Measurements from ENCODE around the gene RAMP2. TPM values are rescaled to one million over a fixed set of nuclear protein-coding genes. Genes with fewer than 3 reads are reported as not detected.
"Not testable (repeated sequence)": the region's sequence is repeated elsewhere in the genome, so short reads cannot be mapped to it uniquely, and the experiment has no call there.

Gene RAMP2, protein sequence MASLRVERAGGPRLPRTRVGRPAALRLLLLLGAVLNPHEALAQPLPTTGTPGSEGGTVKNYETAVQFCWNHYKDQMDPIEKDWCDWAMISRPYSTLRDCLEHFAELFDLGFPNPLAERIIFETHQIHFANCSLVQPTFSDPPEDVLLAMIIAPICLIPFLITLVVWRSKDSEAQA
- total RNA-seq, result 38.2 TPM
- long read RNA-seq, transcript RAMP2-201 (4 exons, 780 nt), result major isoform, 13 of 16 reads
- long read RNA-seq, partial matches to known transcripts, result 3 of 16 reads
- long read RNA-seq, other reads (novel, unspliced or antisense), result 0 of 16 reads

DNA sequence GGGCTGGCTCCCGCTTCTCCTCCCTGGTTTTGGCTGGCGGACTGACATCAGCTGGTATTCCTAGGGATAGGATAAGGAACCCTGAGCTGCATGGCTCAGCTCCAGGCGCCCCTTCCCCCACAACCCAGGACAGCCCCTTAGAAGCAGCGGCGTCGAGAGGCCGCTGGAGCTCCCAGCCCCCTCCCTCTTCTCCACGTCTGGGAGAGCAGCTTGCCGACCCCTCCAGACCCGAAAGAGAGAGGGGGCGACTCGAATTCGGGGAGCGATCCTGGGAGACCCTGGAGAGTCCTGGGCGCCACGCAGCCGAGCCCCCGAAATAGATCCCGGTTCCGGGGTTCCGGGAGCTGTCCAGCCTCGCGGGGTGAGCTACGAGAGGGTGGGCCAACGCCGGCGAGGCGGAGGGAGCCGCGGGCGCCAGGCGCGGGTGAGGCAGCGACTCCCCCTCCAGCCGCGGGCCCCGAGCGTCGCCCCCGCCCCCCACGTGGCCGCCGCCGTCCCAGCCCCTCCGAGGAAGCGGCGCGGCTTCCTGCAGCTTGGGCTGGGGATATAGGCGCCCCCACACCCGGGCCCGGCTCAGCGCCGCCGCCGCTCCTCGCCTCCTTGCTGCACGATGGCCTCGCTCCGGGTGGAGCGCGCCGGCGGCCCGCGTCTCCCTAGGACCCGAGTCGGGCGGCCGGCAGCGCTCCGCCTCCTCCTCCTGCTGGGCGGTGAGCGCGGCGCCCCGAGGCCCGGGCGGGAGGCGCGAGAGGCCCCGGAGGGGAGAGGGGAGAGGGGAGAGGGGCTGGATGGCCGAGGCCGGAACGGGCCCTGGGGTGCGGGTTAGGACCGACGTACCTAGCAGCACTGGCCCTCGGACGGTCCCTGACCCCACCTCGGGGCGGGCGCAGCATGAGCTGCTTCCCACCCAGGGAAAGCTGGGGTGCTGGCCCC is at the start of gene RAMP2:
TSS of gene RAMP2 (plus strand) at position 576 of the 930 bp plus-strand sequence. CDS start at position 611, 35 bp downstream.
- peak; percentile 60 for ATAC-seq (ENCODE audit: poor library complexity)
- intact Hi-C loops (cut with DNase I), result loop anchor here (10.0 kb wide), 1 partner anchor 176 kb away; no protein-coding TSS in a partner anchor

DNA sequence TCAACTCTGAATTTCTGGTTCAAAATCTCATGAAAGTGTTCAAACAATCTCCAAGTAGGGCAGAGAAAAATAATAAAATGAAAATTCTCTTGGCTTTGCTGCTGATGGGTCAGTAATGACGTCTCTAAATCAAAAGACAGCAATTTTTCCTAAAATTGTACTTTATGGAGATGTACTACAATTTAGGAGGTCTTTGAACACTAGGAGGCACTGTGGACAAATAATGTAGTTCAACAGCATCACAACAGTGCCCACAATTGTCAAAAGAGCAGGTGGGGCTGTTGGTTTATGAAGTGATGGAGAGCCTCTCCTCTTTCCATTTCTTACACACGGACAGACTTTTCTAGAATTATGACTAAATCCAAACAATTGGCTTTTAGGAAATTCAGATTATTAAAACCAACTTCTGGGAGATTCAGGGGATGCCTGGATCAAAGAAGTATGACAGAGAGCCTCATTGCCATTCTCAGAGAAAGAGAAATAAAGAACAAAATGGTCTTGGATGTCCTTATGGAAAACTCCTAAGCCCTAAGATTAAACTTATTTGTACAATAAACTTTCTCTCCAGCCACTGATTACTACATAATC is 39.9 kb upstream of the RAMP2 start:
- no peak for DNase-seq
- ATAC-seq (ENCODE audit: poor library complexity), result peak; percentile 90

More for the DNA sequence above, at the start of gene RAMP2:
- DNase-seq, result peak; percentile 59

DNA sequence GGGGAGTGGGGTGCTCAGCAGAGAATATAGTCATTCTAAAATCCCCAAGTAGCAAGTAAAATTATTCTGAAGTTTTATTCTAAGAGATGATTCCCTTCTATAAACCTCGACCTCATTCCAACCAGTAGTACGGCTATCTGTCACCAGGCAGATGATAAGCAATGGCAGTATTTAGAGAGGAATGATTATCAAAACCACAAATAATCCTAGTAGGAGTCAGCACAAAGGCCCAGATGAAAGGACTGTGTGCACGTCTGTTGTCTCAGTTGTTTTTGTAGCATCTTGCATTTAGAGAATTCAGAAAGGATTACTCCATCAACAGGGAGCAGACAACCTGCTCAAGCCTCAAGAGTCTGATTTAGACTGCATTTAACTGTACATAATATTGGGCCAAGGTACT is 37.4 kb upstream of the RAMP2 start:
- ATAC-seq (ENCODE audit: poor library complexity) (no peak), DNase-seq (no peak)
- intact Hi-C loops (cut with DNase I), result no loop called here

More for the DNA sequence above, 39.9 kb upstream of the RAMP2 start:
- intact Hi-C loops (cut with DNase I), result loop anchor here (2.0 kb wide), 1 partner anchor 42 kb away; no protein-coding TSS in a partner anchor

DNA sequence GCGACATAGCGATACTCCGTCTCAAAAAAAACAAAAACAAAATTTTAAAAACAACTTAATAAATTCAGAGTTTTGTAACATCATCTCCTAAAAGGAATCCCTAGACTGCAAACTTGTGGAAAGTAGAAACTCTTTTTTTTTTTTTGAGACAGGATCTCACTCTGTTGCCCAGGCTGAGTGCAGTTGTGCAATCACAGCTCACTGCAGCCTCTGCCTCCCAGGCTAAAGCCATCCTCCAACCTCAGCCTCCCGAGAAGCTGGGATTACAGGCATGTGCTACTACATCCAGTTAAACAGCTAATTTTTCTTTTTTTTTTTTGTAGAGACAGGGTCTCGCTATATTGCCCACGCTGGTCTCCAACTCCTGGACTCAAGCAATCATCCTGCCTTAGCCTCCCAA is 35.9 kb upstream of the RAMP2 start:
- ATAC-seq (ENCODE audit: poor library complexity), result no peak
- intact Hi-C loops (cut with DNase I), result no loop called here
- DNase-seq, result no peak

DNA sequence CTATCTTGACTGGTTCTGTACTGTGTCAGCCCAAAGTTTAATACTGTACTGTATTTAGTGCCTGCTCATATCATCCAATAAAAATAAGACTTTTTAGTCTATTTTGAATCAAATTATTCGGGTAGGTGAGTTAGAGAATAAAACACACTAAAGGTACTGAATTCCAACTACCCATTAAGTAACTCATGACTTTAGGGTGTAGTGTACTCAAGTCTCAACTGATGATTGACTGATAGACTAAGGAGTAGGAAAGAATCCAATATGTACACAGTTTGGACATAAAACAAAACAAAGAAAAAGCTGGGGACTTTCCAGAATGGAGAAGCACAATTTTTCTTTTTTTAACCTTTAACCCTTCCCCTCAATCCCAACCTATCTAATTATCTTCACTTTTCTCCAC is 20.3 kb upstream of the RAMP2 start:
- DNase-seq (no peak), ATAC-seq (ENCODE audit: poor library complexity) (no peak)
- intact Hi-C loops (cut with DNase I), result no loop called here

DNA sequence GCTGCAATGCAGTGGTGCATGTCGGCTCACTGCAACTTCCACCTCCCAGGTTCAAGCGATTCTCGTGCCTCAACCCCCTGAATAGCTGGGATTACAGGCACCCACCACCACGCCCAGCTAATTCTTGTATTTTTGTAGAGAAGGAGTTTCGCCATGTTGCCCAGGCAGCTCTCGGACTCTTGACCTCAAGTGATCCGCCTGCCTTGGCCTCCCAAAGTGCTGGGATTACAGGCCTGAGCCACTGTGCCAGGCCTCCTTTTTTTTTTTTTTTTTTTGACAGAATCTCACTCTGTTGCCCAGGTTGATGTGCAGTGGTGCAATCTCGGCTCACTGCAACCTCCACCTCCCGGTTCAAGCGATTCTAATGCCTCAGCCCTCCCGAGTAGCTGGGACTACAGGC is 18.1 kb upstream of the RAMP2 start:
- ATAC-seq (ENCODE audit: poor library complexity); intact Hi-C loops (cut with DNase I); DNase-seq: not testable (repeated sequence)

DNA sequence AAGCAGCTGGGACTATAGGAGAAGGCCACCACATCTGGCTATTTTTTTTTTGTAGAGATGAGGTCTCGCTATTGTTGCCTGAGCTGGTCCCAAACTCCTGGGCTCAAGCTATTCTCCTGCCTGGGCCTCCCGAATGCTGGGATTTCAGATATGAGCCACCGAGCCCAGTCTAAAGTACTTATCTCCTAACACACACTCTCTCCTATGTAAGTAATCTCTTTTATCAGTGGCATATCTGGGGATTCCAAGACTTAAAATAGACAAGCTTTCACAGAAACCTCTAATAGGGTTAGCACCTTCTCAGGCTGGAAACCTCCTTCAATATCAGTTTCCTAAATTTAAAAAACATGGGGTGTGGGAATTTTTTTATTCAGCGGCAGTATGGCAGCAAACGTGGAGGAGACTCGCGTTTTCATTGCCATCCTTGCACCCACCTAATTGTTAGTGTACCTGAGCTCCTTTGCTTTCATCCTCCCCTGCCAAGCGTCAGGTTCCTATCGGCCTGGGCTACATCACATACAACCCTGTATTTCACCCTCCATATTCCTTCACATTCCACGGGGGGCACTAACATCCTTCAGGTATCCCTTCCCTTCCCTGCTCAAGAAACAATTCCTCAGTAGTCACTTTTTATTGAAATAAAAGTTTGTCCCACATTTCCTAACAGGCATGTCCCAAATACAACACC is 17.3 kb upstream of the RAMP2 start:
- DNase-seq (no peak), ATAC-seq (ENCODE audit: poor library complexity) (no peak)
- intact Hi-C loops (cut with DNase I), result no loop called here

DNA sequence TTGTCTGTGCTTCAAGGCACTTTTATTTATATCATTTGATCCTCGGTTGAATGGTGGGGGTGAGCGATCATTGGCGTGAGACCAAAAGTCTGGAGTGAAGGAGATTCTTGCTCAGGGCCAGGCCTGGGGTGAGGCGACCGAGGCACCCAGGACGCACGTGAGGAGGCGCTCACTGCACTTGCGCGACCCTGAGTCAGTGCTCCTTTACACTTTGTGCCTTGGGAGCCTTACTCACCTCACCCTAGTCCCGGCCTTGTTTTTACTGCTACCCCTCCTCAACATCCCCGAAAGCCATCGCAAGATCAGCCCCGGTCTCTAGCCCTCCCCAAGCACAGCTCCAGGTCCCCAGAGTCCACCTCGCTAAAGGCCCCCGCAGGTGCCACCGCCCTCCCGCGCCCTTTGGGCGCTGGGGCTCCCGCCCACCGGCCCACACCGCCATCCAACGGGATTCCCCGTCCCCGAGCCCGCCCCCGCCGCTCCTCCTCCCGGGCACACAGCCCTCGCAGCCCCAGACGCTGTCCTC is 16.7 kb upstream of the RAMP2 start:
- intact Hi-C loops (cut with DNase I), result no loop called here
- ATAC-seq (ENCODE audit: poor library complexity), result peak; percentile 89
- DNase-seq, result peak; percentile 88

DNA sequence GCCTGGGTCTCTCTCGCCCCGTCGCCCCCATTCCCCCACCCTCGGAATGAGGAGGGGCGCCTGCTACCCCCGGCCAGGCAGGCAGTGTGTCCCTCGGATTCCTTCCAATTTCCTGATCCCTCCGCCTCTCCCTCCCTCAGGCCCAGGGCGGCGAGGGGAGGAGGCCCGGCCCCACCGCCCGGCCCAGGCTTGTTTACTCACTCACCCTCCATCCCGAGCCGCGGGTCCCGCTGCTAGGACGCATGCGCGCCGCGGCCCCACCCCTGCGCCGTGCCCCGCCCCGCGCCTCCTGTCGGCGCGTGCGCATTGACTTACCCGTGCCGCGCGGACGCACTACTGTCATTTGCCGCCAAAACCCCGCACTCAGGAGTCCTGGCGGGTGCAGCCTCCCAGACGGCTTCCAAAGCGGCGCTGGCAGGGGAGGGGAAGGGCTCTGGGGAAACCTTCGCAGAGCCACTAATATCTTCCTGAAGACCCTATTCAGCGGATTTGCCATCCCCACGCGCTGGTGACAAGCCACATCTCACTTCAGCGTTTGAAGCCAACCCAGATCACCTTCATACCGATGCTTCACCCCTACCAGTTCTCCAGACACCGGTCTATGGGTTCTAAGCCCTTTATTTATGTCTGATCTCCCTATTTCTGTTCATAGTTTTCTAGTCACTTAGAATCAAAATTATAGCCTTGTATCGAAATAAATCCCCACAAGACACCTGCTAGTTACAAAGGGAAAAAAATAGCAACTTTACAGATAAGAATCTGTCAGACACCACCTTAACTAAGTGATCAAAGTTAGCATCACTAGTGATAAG is 16.0 kb upstream of the RAMP2 start, which contains the start of gene EZH1:
TSS of gene EZH1 (minus strand) at position 235 of the 812 bp plus-strand sequence. CDS start 16,099 bp downstream, outside the sequence.
- DNase-seq, result peak; percentile 94
- intact Hi-C loops (cut with DNase I), result no loop called here
- peak; percentile 98 for ATAC-seq (ENCODE audit: poor library complexity)

DNA sequence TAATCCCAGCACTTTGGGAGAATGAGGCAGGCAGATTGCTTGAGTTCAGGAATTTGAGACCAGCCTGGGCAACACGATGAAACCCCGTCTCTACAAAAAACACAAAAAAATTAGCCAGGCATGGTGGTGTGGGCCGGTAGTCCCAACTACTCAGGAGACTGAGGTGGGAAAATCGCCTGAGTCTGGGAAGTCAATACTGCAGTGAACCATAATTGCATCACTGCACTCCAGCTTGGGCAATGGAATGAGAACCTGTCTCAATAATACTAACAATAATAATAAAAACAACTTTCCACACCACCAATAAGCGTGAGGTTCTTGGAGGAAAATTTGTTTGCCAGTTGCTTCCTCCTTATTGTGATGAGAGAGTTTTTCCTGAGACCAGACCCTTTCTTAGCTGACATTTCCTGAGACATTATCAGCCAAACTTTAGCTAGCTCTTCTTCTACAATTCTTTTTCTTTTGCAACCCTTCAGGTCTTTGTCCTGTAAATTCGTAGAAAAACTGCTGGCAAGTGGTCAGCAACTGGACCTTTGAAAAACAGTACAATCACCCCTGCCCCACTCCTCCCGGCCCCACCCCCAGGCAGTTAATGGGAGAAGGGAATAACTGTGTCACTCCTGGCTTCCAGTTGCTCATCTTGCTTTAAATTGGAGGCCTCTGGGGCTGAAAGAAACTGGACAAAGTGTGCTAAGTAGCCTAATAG is 12.7 kb upstream of the RAMP2 start:
- ATAC-seq (ENCODE audit: poor library complexity), result no peak
- intact Hi-C loops (cut with DNase I), result no loop called here
- DNase-seq, result peak; percentile 55

DNA sequence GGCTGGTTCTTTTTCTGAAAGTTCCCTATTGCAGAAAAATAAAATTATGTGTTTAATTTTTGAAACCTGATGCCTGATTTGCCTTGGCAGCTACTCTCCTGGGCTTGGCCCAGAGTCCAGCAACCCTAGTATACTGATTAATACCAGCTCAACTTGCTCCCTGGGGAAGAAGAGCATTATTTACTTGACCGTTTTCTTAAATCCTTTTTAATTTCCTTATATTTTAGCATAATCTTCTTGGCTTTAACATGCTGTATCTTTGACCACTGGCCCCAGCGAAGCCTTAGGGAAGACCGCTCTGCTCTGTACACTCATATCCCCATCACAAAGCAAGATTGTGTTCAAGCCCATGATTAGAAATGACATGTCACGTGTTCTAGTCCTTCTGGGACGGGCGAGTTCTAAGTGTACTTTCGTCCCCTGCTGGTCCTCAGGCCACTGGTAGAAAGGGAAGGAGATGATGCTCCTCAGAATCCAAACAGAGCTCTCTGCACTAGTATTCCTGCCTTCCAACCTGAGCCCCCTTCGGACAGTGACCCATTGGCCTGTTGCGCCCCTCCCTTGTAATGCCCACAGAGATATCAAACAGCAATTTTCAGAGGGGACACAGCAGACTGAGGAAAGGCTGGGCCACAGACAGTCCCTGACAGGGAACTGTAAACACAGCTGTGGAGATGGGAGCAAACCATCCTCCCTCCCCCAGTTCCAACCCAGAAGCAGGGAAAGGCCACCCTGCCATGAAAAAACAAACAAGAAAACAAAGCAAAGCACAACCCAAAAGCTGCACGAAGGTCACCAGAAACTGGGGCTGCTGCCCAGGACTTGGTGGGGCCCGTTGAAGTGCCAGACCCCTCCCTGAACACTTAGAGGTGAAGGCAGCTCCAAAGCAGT is 11.9 kb upstream of the RAMP2 start:
- intact Hi-C loops (cut with DNase I), result no loop called here
- no peak for ATAC-seq (ENCODE audit: poor library complexity)

DNA sequence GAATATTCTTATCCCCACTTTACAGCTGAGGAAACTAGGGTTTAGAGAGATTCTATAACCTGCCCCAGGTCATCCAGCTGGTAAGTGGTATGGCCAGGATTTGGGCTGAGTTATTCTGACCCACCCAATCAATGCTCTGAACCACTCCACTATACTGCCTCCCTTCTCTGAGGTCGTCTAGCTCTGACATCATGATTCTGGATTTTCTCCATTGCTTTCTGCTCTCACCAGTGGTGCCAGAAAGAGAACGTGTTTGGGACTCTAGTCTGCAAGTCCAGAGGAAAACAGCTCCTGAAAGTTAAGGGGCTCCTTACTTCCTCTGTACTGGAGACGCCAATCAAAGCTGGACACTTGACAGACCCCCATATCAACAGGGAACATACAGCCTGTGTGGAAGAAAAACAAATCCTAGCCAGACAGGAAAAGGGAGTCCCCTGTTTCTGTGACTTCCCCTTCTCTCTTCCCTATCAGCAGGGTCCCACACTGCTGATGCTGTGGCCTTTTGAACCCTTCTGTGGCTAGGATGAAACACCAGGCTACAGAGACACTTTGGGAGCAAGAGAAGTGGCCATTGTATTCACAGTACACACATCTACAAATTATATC is 10.2 kb upstream of the RAMP2 start:
- ATAC-seq (ENCODE audit: poor library complexity) (peak; percentile 9), DNase-seq (no peak)
- intact Hi-C loops (cut with DNase I), result no loop called here

More for the DNA sequence above, 11.9 kb upstream of the RAMP2 start:
- DNase-seq, result no peak

DNA sequence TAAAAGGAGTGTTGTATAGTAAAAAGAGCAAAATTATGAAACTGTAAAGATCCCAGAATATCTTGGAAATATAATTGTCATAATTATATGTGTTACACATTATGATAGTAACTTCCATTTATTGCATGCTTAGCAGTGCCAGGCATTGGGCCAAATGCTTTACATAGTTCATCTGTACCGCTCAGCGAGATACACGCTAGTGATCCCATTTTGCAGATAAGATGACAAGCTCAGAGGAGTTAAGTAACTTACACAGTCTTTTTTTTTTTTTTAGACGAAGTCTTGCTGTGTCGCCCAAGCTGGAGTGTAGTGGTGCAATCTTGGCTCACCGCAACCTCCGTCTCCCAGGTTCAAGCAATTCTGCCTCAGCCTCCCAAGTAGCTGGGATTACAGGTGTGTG is 9.4 kb upstream of the RAMP2 start:
- DNase-seq, result no peak
- ATAC-seq (ENCODE audit: poor library complexity), result no peak
- intact Hi-C loops (cut with DNase I), result no loop called here

DNA sequence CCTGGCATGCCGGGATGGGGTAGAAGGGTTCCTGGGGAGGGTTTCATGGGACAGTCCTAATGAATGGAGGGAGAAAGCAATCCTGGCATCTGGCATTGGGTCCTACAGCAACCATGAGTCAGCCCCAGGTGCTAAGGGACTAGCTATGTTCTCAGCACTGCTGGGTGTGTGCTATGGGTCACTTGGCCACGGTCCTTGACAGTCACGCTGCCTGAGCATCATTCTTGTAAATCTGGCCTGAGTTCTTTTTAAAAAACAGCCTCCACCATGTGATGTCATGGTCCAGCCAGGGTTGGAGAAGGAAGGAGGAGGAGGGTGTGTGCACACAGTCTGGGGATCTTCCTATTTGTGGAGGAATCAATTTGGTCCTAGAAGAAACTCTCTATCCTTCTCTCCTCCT is 6.2 kb upstream of the RAMP2 start:
- intact Hi-C loops (cut with DNase I), result no loop called here
- peak; percentile 72 for DNase-seq
- ATAC-seq (ENCODE audit: poor library complexity), result peak; percentile 83

DNA sequence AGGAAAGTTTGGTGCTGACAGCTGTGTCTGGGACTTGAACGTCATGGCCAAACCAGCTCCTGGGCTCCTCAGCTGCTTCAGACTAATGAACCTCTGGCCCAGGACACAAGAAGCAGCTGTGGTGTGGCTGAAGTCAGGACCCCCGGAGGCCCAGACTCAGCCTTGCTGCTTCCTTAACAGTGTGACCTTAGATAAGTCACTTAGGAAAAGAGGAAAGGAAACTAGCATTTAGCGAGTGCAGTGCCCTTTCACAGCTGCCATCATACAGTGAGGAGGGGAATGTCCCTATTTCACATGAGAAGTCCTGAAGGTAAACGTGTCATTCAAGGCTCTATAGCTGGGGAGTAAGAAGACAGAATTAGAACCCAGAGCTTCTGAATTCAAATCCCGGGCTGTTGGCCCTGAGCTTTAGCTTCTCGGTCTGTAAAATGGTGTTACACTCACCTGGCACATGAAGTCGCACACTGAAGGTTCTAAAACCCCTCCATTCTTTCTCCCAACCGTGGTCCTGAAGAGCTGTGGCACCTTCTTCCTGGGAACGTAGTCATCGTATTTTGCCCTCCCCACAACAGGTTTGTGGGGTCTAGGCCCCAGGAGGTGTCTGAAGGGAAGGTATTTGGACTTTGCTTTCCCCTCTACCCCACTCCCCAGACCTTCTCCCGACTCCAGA is 910 bp upstream of the RAMP2 start:
- no peak for DNase-seq
- no peak for ATAC-seq (ENCODE audit: poor library complexity)
- intact Hi-C loops (cut with DNase I), result loop anchor here (10.0 kb wide), 1 partner anchor 175 kb away; no protein-coding TSS in a partner anchor

All from Right ventricle myocardium superior (tissue), 1 donor.